A673 (cell line): Measurements from ENCODE around the gene ARFGEF2.

ENCODE experiments used
- CTCF ChIP-seq: fragments of 300-800, 200-600 bp; sonication (generic); conservative IDR thresholded peaks from 2 replicates; pipeline ENCODE4 v1.5.1; 2017; ENCODE audit warnings: low read depth, mild to moderate bottlenecking, antibody characterized with exemption, low read length, moderate library complexity, mixed read lengths
- EZH2 ChIP-seq: fragments of 200-600 bp; sonication (generic); IDR thresholded peaks from 2 replicates; pipeline ENCODE4 v1.6.1; 2017; ENCODE audit warnings: borderline replicate concordance, low read depth, mild to moderate bottlenecking, mixed read lengths, antibody characterized with exemption, low read length; ENCODE audit not compliant: poor library complexity, severe bottlenecking

- TF ChIP-seq CTCF = no peak
- TF ChIP-seq EZH2 = no peak
Measured at GRCh38 chr20:49029203-49029602, 107.7 kb downstream of the ARFGEF2 start.
